ENCODE measurements around the gene ZNF426. TPM values are rescaled to one million over a fixed set of nuclear protein-coding genes. Genes with fewer than 3 reads are reported as not detected.

The ZNF426 gene
- total RNA-seq, 1 donor from 2014 or later, result 17.9 TPM

GRCh38 chr19:9535934-9536333 lies 2.5 kb downstream of the ZNF426 start:
- Histone ChIP-seq H3K4me1 (peaks cover 14% of the 10 kb centered on the region), H3K27ac (no peak overlapping the region), H3K4me3 (no peak overlapping the region), H3K9me3 (peaks cover 41% of the 10 kb centered on the region), H3K27me3 (ENCODE audit: low read depth) (no peaks in the 10 kb centered on the region), H3K36me3 (peaks cover 58% of the 10 kb centered on the region)
- ATAC-seq (no peak), DNase-seq (no peak)
- no peak for TF ChIP-seq CTCF (IDR thresholded peaks at IDR 0.05)
- intact Hi-C loops (cut with DNase I), result no loop called here

- DNase-seq (no peak), ATAC-seq (no peak)
- H3K4me3 ChIP-seq, result no peak overlapping the region
- H3K27ac ChIP-seq, result no peak overlapping the region
- TF ChIP-seq CTCF (IDR thresholded peaks at IDR 0.05), result no peak
- peaks cover 81% of the 10 kb centered on the region for H3K9me3 ChIP-seq
- H3K27me3 ChIP-seq (ENCODE audit: low read depth), result no peaks in the 10 kb centered on the region
- peaks cover 93% of the 10 kb centered on the region for H3K36me3 ChIP-seq
- intact Hi-C loops (cut with DNase I), result no loop called here
- H3K4me1 ChIP-seq, result peaks cover 1% of the 10 kb centered on the region
Observed at GRCh38 chr19:9531933-9532332, 6.5 kb downstream of the ZNF426 start.

GRCh38 chr19:9528757-9529336 lies 9.6 kb downstream of the ZNF426 start:
- ATAC-seq (no peak), DNase-seq (no peak)
- Histone ChIP-seq H3K9me3 (peaks cover 99% of the 10 kb centered on the region), H3K4me3 (no peak overlapping the region), H3K27ac (no peak overlapping the region), H3K27me3 (ENCODE audit: low read depth) (no peaks in the 10 kb centered on the region), H3K36me3 (peaks cover 65% of the 10 kb centered on the region), H3K4me1 (no peaks in the 10 kb centered on the region)
- TF ChIP-seq CTCF (IDR thresholded peaks at IDR 0.05), result no peak
- intact Hi-C loops (cut with DNase I), result no loop called here

- Histone ChIP-seq H3K36me3 (peaks cover 16% of the 10 kb centered on the region), H3K27me3 (ENCODE audit: low read depth) (no peaks in the 10 kb centered on the region), H3K4me3 (no peak overlapping the region), H3K27ac (no peak overlapping the region), H3K9me3 (peaks cover 96% of the 10 kb centered on the region), H3K4me1 (no peaks in the 10 kb centered on the region)
- DNase-seq (no peak), ATAC-seq (no peak)
- intact Hi-C loops (cut with DNase I), result no loop called here
- no peak for TF ChIP-seq CTCF (IDR thresholded peaks at IDR 0.05)
Observed at GRCh38 chr19:9523885-9524474, 14.5 kb downstream of the ZNF426 start.

- ATAC-seq (no peak), DNase-seq (no peak)
- H3K9me3 ChIP-seq, result peaks cover 63% of the 10 kb centered on the region
Observed at GRCh38 chr19:9507285-9507684, 31.2 kb downstream of the ZNF426 start.

More at GRCh38 chr19:9507285-9507684, 31.2 kb downstream of the ZNF426 start:
- Histone ChIP-seq H3K4me3 (no peak overlapping the region), H3K27ac (no peak overlapping the region), H3K27me3 (ENCODE audit: low read depth) (no peaks in the 10 kb centered on the region), H3K4me1 (no peaks in the 10 kb centered on the region), H3K36me3 (no peaks in the 10 kb centered on the region)
- TF ChIP-seq CTCF (IDR thresholded peaks at IDR 0.05), result no peak
- intact Hi-C loops (cut with DNase I), result no loop called here

Data from lower lobe of right lung (tissue), 2 donors.